ENCODE data around the gene SCARB1.

Gene SCARB1

GRCh38 chr12:124742678-124743077, 121.0 kb downstream of the SCARB1 start:
- no peak for DNase-seq

- no peak for DNase-seq
Measured at GRCh38 chr12:124742111-124742510, 121.6 kb downstream of the SCARB1 start.

GRCh38 chr12:124741211-124741610, 122.5 kb downstream of the SCARB1 start:
- no peak for DNase-seq

- DNase-seq = no peak
Measured at GRCh38 chr12:124740691-124741137, 123.0 kb downstream of the SCARB1 start.

GRCh38 chr12:124739953-124740561, 123.6 kb downstream of the SCARB1 start:
- no peak for DNase-seq

- no peak for DNase-seq
Measured at GRCh38 chr12:124738636-124739467, 124.8 kb downstream of the SCARB1 start.

GRCh38 chr12:124737772-124738635, 125.7 kb downstream of the SCARB1 start:
- no peak for DNase-seq

GRCh38 chr12:124737040-124737419, 126.6 kb downstream of the SCARB1 start:
- no peak for DNase-seq

- DNase-seq = peak in 1 of 5 experiments; percentile 79
Measured at GRCh38 chr12:124736115-124737039, 127.3 kb downstream of the SCARB1 start.

GRCh38 chr12:124734224-124734788, 129.4 kb downstream of the SCARB1 start:
- no peak for DNase-seq

GRCh38 chr12:124733086-124733485, 130.6 kb downstream of the SCARB1 start:
- no peak for DNase-seq

- DNase-seq = no peak
Measured at GRCh38 chr12:124732275-124733075, 131.2 kb downstream of the SCARB1 start.

GRCh38 chr12:124731869-124732268, 131.8 kb downstream of the SCARB1 start:
- no peak for DNase-seq

- no peak for DNase-seq
Measured at GRCh38 chr12:124730455-124730932, 133.2 kb downstream of the SCARB1 start.

- no peak for DNase-seq
Measured at GRCh38 chr12:124727922-124728321, 135.7 kb downstream of the SCARB1 start.

GRCh38 chr12:124727264-124727800, 136.3 kb downstream of the SCARB1 start:
- DNase-seq = no peak
